Activated CD4-positive, alpha-beta T cell treated with anti-CD3 and anti-CD28 coated beads, Interleukin-2, amount 10 ng/mL, durations not matched to agents 24 days and 14 days (primary cell): ENCODE measurements around the gene CMPK2. TPM values are rescaled to one million over a fixed set of nuclear protein-coding genes. Genes with fewer than 3 reads are reported as not detected.

Source experiments
- DNase-seq: peaks from one replicate; pipeline ENCODE4 v3.0.0; 2022
- H3K27ac Mint-ChIP-seq: one replicate; pipeline ENCODE4 v1.8.0; 2022; ENCODE audit warnings: mild to moderate bottlenecking, mixed read lengths
- H3K27me3 Mint-ChIP-seq: one replicate; pipeline ENCODE4 v1.8.0; 2022; ENCODE audit warnings: mixed read lengths
- H3K36me3 Mint-ChIP-seq: one replicate; pipeline ENCODE4 v1.8.0; 2022; ENCODE audit warnings: low read depth, mild to moderate bottlenecking, mixed read lengths
- H3K4me1 Mint-ChIP-seq: one replicate; pipeline ENCODE4 v1.8.0; 2021; ENCODE audit warnings: mixed read lengths
- H3K4me3 Mint-ChIP-seq: one replicate; pipeline ENCODE4 v1.8.0; 2022; ENCODE audit warnings: mild to moderate bottlenecking, moderate library complexity, mixed read lengths
- H3K9me3 Mint-ChIP-seq: one replicate; pipeline ENCODE4 v1.8.0; 2021; ENCODE audit warnings: mixed read lengths
- intact Hi-C: fragments of 100-400 bp; cut with micrococcal nuclease; formaldehyde crosslinking; loops from one replicate; pipeline ENCODE4 v1.15.1; 2023
- total RNA-seq: library from RNA; stranded (reverse); gene quantifications from 2 replicates; pipeline ENCODE4 v1.2.3, GENCODE V29; 2022

CMPK2 gene
- total RNA-seq, 1 donor from 2014 or later: 6.9 TPM

- peaks cover 51% of the 10 kb centered on the region for H3K36me3 Mint-ChIP-seq
- DNase-seq: no peak
- peaks cover 13% of the 10 kb centered on the region for H3K4me1 Mint-ChIP-seq
- H3K9me3 Mint-ChIP-seq: no peaks in the 10 kb centered on the region
- intact Hi-C loops: no loop called here
- no peaks in the 10 kb centered on the region for H3K27me3 Mint-ChIP-seq
- H3K4me3 Mint-ChIP-seq: no peak overlapping the region
- no peak overlapping the region for H3K27ac Mint-ChIP-seq
Observed at GRCh38 chr2:6893876-6894482, 28.3 kb upstream of the CMPK2 start.

GRCh38 chr2:6888724-6889123 is 23.0 kb upstream of the CMPK2 start:
- intact Hi-C loops: no loop called here
- no peak overlapping the region for H3K4me3 Mint-ChIP-seq
- DNase-seq: no peak
- peaks cover 51% of the 10 kb centered on the region for H3K36me3 Mint-ChIP-seq
- H3K27ac Mint-ChIP-seq: peak overlapping the region; percentile 43
- no peaks in the 10 kb centered on the region for H3K27me3 Mint-ChIP-seq
- H3K9me3 Mint-ChIP-seq: no peaks in the 10 kb centered on the region
- peaks cover 18% of the 10 kb centered on the region for H3K4me1 Mint-ChIP-seq

GRCh38 chr2:6887751-6888192 is 22.1 kb upstream of the CMPK2 start:
- no peaks in the 10 kb centered on the region for H3K27me3 Mint-ChIP-seq
- peaks cover 53% of the 10 kb centered on the region for H3K36me3 Mint-ChIP-seq
- no peak overlapping the region for H3K4me3 Mint-ChIP-seq
- H3K27ac Mint-ChIP-seq: no peak overlapping the region
- peaks cover 18% of the 10 kb centered on the region for H3K4me1 Mint-ChIP-seq
- no peaks in the 10 kb centered on the region for H3K9me3 Mint-ChIP-seq
- no peak for DNase-seq
- intact Hi-C loops: no loop called here

DNA sequence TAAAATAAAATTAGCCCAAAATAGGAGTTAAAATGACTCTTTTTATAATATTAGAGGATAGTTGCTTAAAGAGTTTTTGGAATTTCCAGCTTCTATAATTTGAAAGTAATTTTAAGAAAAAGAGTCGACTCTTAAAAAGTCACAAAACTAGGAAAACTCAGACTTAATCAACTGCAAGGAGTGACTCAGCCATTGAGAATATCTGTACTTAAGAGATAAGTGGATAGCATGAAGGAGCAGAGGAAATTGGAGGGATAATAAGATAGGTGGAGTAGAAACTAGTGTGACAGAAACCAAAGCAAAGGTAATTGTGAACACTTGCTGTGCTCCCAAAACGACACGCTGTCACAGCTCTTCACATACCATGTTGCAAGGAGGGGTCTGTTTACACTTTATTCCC is 20.3 kb upstream of the CMPK2 start:
- Mint-ChIP-seq H3K27ac (no peak overlapping the region), H3K27me3 (no peaks in the 10 kb centered on the region)
- intact Hi-C loops: no loop called here

DNA sequence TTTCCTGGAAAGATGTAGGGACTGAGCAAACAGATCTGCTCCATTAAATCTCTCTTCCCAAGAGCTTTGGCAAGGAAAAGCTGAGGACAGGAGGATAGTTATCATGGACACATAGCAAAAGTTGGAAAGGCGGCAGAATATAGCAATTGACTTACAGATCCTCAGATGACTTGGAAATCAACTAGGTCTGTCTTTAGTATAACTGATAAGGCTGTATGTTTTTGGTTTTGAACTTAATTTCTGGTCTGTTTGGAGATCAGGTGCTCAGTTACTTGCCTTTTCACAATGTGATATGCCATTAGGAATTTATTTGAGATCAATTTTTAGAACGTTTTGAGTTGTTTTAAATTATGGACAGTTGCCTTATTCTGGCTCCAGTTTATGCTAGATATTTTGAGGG is 19.8 kb upstream of the CMPK2 start:
- H3K4me3 Mint-ChIP-seq: no peak overlapping the region
- H3K4me1 Mint-ChIP-seq: peaks cover 38% of the 10 kb centered on the region
- H3K27me3 Mint-ChIP-seq: no peaks in the 10 kb centered on the region
- intact Hi-C loops: no loop called here
- no peaks in the 10 kb centered on the region for H3K9me3 Mint-ChIP-seq
- peaks cover 64% of the 10 kb centered on the region for H3K36me3 Mint-ChIP-seq
- no peak overlapping the region for H3K27ac Mint-ChIP-seq
- no peak for DNase-seq

More for the DNA sequence above, 20.3 kb upstream of the CMPK2 start:
- no peak for DNase-seq
- peaks cover 36% of the 10 kb centered on the region for H3K4me1 Mint-ChIP-seq
- H3K4me3 Mint-ChIP-seq: no peak overlapping the region
- no peaks in the 10 kb centered on the region for H3K9me3 Mint-ChIP-seq
- peaks cover 63% of the 10 kb centered on the region for H3K36me3 Mint-ChIP-seq

DNA sequence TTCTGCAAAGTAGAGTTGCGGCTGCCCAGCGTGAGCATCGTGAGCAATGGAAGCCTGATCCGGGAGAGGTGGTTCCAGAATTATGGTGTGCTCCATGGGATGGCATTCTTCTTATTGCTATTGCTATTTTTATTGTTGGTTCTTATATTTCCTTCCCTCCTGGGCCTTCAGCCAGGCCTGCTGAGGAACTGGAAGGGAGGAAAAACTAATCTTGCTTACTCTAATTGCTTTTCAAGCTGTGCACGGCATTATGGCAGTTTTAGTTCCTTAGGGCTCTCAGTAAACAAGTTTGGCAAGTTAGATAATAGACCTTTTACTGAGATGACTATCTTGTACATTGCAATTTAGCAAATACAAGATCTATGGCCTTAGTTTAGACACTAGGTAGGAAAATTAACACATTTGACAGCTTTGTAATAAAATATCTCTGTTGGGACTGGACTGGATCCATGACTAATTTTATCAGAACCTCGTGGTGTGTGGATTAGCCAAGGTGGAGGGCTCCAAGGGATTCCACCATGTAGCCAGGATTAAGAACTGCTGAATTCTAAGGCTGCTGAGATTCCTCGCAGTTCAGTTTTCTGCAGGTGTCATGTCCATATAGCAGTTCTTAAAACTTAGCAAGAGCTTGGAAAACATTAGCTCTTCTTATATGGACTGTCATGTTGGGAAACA is 17.9 kb upstream of the CMPK2 start:
- intact Hi-C loops: loop anchor here (2.0 kb wide), 1 partner anchor 29 kb away; no protein-coding TSS in a partner anchor
- peaks cover 48% of the 10 kb centered on the region for H3K4me1 Mint-ChIP-seq
- H3K36me3 Mint-ChIP-seq: peaks cover 51% of the 10 kb centered on the region

DNA sequence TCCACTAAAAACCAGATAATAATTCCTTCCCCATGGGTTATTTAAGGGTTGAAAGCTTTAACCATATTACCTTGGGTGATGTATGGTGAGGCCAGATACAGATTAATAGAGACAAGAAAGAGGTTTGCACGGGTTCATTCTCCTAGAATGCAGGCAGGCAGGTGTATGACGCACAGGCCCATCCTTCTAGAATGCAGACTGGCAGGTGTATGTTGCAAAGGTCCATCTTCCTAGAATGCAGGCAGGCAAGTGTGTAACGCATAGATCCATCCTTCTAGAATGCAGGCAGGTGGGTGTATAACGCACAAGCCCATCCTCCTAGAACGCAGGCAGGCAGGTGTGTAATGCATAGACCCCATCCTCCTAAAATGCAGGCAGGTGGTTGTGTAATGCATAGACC is 15.8 kb upstream of the CMPK2 start:
- no peaks in the 10 kb centered on the region for H3K27me3 Mint-ChIP-seq
- intact Hi-C loops: no loop called here

More for the DNA sequence above, 17.9 kb upstream of the CMPK2 start:
- no peak overlapping the region for H3K4me3 Mint-ChIP-seq
- no peak for DNase-seq
- H3K27ac Mint-ChIP-seq: no peak overlapping the region
- H3K27me3 Mint-ChIP-seq: no peaks in the 10 kb centered on the region
- no peaks in the 10 kb centered on the region for H3K9me3 Mint-ChIP-seq

DNA sequence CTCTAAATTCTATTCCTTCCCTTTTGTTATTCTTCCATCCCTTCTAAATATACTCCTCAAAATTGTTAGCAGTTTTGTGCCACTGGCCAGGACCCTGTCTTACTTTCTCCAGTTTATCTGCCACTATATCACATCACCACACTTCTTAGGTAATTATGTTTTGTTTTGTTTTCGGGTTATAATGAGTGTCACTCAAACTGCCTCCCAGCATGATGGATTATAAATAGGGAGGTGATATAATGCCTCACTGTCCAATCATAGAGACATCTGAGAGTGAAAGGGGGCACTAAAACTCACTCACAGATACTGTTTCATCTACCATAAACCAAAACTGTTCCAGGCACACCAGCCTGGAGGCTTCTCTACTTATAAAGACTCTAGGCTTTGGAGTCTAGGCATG is 15.3 kb upstream of the CMPK2 start:
- peak overlapping the region; percentile 81 for H3K4me3 Mint-ChIP-seq
- no peak for DNase-seq
- H3K27ac Mint-ChIP-seq: peak overlapping the region; percentile 56
- H3K4me1 Mint-ChIP-seq: peaks cover 64% of the 10 kb centered on the region
- peaks cover 37% of the 10 kb centered on the region for H3K36me3 Mint-ChIP-seq
- H3K27me3 Mint-ChIP-seq: no peaks in the 10 kb centered on the region
- intact Hi-C loops: no loop called here
- H3K9me3 Mint-ChIP-seq: no peaks in the 10 kb centered on the region

More for the DNA sequence above, 15.8 kb upstream of the CMPK2 start:
- H3K4me3 Mint-ChIP-seq: peak overlapping the region; percentile 81
- H3K9me3 Mint-ChIP-seq: no peaks in the 10 kb centered on the region
- peaks cover 40% of the 10 kb centered on the region for H3K36me3 Mint-ChIP-seq
- no peak overlapping the region for H3K27ac Mint-ChIP-seq
- peaks cover 62% of the 10 kb centered on the region for H3K4me1 Mint-ChIP-seq
- no peak for DNase-seq

- Mint-ChIP-seq H3K4me3 (peak overlapping the region; percentile 81), H3K36me3 (peaks cover 33% of the 10 kb centered on the region), H3K9me3 (no peaks in the 10 kb centered on the region), H3K27me3 (no peaks in the 10 kb centered on the region), H3K27ac (peak overlapping the region; percentile 90), H3K4me1 (peaks cover 69% of the 10 kb centered on the region)
- intact Hi-C loops: no loop called here
- DNase-seq: peak; percentile 84
Observed at GRCh38 chr2:6880200-6880733, 14.6 kb upstream of the CMPK2 start.

GRCh38 chr2:6879011-6879410 is 13.3 kb upstream of the CMPK2 start:
- peaks cover 30% of the 10 kb centered on the region for H3K36me3 Mint-ChIP-seq
- H3K4me3 Mint-ChIP-seq: peak overlapping the region; percentile 90
- DNase-seq: no peak
- no peaks in the 10 kb centered on the region for H3K27me3 Mint-ChIP-seq
- H3K4me1 Mint-ChIP-seq: peaks cover 69% of the 10 kb centered on the region
- H3K27ac Mint-ChIP-seq: peak overlapping the region; percentile 85
- H3K9me3 Mint-ChIP-seq: peaks cover 2% of the 10 kb centered on the region
- intact Hi-C loops: no loop called here

DNA sequence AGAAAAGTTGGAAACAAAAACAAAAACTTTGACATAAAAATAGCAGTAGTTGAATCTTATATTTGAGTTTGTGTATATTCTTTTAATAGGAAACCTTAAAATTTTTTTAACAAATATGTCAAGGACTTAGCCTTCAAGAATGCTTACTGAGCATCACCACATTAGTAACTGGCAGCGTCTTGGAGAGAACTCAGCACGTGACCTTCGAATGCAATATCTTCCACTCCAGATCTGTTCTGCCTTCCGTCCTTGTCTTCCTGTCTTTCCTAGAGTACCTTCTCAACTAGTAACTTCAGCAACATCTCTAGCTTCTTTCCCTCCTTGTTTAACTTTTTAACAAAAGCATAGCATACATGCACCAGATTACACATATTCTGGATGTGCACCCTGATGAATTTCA is 12.8 kb upstream of the CMPK2 start:
- peak overlapping the region; percentile 90 for H3K4me3 Mint-ChIP-seq
- peaks cover 28% of the 10 kb centered on the region for H3K36me3 Mint-ChIP-seq
- intact Hi-C loops: no loop called here
- peak overlapping the region; percentile 85 for H3K27ac Mint-ChIP-seq
- no peaks in the 10 kb centered on the region for H3K27me3 Mint-ChIP-seq
- no peak for DNase-seq
- H3K4me1 Mint-ChIP-seq: peaks cover 67% of the 10 kb centered on the region
- peaks cover 5% of the 10 kb centered on the region for H3K9me3 Mint-ChIP-seq

DNA sequence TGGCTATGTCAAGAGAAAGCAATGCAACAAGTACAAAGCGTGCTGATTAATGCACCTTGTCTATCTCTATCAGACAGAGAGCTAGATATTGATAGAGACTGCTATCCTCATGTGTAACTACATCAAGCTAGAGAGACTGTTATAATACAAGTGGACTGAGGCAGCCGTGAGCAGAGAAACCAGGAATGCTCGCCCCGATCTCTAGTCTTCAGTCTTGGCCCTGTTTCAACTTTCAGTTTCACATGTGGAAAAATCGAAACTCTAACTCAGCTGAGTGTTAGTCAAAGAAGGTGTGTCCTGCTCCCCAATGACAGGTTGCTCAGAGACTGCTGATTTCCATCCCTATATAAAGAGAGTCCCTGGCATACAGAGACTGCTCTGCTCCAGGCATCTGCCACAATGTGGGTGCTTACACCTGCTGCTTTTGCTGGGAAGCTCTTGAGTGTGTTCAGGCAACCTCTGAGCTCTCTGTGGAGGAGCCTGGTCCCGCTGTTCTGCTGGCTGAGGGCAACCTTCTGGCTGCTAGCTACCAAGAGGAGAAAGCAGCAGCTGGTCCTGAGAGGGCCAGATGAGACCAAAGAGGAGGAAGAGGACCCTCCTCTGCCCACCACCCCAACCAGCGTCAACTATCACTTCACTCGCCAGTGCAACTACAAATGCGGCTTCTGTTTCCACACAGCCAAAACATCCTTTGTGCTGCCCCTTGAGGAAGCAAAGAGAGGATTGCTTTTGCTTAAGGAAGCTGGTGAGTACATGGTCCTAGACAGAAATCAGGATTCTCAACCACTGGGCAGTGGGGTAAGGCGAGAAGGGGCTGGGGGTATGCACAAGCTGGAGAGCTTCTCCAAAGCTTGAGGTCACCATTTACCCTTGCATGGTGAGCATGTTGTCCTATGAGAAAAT is 11.9 kb upstream of the CMPK2 start, which contains the start of gene RSAD2:
RSAD2 (plus strand) TSS at position 376 of the 903 bp plus-strand sequence; CDS start at position 400, 24 bp downstream.
- peak within 1 kb of the TSS; percentile 85 for H3K27ac Mint-ChIP-seq
- intact Hi-C loops: loop anchor here (1.0 to 2.0 kb wide), 3 partner anchors 11 to 51 kb away; partner anchors contain the start of gene RNF144A
- peak; percentile 88 for DNase-seq
- peaks cover 5% of the 10 kb centered on the region for H3K9me3 Mint-ChIP-seq
- peaks cover 74% of the 10 kb centered on the region for H3K4me1 Mint-ChIP-seq
- H3K36me3 Mint-ChIP-seq: peaks cover 25% of the 10 kb centered on the region
- H3K27me3 Mint-ChIP-seq: no peaks in the 10 kb centered on the region
- peak within 1 kb of the TSS; percentile 90 for H3K4me3 Mint-ChIP-seq

- Mint-ChIP-seq H3K27me3 (no peaks in the 10 kb centered on the region), H3K36me3 (peaks cover 13% of the 10 kb centered on the region), H3K4me1 (peaks cover 66% of the 10 kb centered on the region), H3K27ac (no peak overlapping the region), H3K4me3 (no peak overlapping the region), H3K9me3 (peaks cover 5% of the 10 kb centered on the region)
- intact Hi-C loops: loop anchor here (2.0 kb wide), 2 partner anchors 40 to 50 kb away; partner anchors contain the start of gene RNF144A
- no peak for DNase-seq
Observed at GRCh38 chr2:6876309-6876708, 10.6 kb upstream of the CMPK2 start.
